Stimulated activated CD4-positive, alpha-beta T cell treated with anti-CD3 and anti-CD28 coated beads, TNF-alpha, amount 100 ng/mL, for 1 hour (primary cell): ENCODE results near the gene MAST2.
"Not testable (repeated sequence)": the region's sequence is repeated elsewhere in the genome, so short reads cannot be mapped to it uniquely, and the experiment has no call there.

ENCODE experiments used
- DNase-seq, 3 donors: peaks; one replicate each; pipeline ENCODE4 v3.0.0-alpha.2; 2020; ENCODE audit warnings: low read depth in 3 of 3, low spot score in 1 of 3

The MAST2 gene

DNA sequence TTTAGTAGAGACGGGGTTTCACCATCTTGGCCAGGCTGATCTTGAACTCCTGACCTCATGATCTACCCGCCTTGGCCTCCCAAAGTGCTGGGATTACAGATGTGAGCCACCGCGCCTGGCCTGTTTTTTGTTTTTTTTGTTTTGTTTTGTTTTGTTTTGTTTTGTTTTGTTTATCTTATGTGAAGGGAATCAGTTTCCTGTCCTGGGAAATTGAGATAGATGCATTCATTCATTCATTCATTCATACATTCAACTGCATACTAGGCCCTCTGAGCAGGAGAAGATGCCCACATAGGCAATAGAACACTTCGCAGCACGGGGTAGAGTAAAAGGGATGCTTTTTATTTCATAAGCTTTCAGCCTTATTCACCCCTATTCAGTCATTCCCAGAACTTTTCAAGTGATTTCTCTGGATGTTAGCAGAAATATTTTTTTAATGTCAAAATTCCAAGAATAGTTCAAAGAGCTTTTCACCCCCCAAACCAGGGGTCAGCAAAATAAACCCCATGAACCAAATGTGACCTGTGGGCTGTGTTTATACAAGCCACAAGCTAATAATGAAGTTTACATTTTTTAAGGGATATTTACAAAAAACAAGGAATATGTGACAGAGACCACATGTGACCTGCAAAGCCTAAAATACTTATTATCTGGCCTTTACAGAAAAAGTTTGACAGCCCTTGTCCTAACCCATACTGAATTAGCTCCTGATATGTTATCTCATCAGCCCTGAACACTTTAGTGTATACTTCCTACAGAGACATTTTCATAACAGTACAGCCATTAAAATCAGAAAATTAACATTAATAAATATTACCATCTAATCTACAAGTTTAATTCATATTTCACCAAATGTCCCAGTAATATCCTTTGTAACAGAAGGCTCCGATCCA, 127.1 kb downstream of the MAST2 start:
- no peak for DNase-seq

DNA sequence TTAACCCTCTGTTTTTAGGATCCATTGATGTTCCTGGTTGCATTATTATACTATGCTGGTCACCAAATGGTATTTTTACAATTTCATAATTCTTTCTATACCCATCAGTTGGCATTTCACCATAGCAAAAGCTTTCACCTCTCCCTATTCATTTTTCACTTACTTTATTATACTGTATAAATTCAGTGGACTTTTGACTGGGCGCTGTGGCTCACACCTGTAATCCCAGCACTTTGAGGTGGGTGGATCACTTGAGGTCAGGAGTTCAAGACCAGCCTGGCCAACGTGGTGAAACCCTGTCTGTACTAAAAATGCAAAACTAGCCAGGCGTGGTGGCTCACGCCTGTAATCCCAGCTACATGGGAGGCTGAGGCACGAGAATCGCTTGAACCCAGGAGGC, 128.8 kb downstream of the MAST2 start:
- not testable (repeated sequence) for DNase-seq

DNA sequence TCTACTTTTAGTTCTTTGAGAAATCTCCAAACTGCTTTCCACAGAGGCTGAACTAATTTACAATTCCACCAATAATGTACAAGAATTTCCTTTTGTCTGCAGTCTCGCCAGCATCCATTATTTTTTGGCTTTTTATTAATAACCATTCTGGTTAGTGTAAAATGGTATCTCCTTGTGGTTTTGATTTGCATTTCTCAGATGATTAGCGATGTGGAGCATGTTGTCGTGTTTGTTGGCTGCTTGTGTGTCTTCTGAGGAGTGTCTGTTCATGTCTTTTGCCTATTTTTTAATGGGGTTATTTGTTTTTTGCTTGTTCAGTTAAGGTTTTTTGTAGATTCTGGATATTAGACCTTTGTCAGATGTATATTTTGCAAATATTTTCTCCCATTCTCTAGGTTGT, 131.5 kb downstream of the MAST2 start:
- no peak for DNase-seq

DNA sequence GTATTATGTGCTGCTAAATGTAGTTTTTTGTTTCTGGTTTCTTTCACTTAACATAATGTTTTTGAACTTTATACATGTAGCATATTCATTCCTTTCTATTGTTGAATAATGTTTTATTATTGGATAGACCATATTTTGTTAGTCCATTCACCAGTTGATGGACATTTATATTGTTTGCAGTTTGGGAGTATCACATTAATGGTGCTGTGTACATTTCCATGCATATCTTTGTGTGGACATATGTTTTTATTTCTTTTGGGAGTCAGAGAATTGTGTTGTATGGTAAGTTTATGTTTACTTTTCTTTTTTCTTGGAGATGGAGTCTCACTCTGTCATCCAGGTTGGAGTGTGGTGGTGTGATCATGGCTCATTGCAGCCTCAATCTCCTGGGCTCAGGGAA, 134.6 kb downstream of the MAST2 start:
- no peak for DNase-seq

DNA sequence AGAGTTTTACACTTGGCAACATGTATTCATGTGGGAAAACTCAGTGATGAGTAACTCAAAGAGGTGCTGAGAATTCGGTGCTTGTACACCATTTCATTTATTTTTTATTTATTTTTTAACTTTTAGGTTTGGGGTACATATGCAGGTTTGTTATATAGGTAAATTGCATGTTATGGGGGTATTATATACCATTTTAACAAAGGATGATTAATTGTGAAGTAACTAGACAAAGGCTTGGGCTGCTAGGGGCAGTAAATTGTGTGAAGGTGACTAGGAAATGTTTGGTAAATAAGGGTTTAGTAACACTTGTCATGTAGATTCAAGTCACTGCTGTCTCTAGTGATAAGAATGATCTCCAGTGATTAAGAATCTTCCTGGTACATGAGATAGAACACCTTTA, 139.0 kb downstream of the MAST2 start:
- no peak for DNase-seq

DNA sequence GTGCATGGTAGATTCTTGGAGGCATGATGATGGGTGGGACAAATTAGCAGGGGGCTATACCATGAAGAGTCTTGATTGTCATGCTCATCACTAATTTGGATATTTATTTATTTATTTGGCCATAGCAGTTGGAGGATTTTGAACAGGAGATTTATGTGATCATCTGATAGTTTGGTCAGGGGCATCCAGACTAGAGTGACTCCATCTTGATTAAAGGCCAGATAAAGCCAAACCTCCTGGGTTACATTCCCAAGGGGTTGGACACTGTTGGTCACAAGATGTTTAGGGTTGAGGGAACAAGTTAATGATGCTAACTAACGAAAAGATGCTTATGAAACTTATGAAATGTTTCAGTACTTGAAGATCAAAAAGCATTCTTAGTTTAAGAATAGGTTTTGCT, 139.8 kb downstream of the MAST2 start:
- no peak for DNase-seq

DNA sequence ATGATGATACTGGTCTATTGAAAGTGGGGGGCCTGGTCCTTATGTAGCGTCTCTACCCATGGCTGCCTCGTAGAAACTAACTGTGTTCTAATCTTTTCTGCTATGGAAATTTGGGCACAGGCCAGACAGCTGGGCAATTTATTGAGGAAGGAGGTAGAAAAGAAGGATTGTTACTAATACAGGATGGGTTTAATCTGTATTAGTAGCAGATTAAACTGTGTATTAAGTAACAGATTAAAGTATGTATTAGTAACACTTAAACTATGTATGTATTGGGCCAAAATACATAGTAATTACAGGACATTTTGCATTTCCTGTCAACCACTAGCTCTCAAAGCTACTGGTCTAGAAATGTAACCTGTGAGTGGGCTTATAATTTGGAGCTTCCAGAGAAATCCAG, 142.0 kb downstream of the MAST2 start:
- DNase-seq: no peak

DNA sequence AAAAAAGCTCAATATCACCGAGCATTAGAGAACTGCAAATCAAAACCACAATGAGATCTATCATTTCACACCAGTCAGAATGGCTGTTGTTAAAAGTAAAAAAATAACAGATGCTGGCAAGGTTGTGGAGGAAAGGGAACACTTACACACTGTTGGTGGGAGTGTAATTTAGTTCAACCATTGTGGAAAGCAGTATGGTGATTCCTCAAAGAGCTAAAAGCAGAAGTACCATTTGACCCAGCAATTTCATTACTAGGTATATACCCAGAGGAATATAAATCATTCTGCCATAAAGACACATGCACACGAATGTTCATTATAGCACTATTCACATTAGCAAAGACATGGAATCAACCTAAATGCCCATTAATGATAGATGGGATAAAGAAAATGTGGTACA, 146.1 kb downstream of the MAST2 start:
- DNase-seq: not testable (repeated sequence)

DNA sequence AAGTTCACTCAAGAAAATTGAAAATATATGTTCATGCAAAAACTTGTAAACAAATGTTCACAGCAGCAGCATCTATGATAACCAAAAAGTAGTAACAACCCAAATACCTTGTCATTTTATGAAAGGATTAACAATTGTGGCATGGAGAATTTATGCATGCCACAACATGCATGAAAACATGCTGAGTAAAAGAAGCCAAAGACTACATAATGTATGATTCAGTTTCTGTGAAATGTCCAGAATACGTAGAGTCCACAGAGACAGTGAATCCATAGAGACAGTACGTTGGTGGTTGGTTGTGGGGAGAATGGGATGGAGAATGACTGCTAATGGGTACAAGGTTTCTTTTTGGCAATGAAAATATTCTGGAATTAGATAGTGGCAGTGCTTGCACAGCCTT, 148.7 kb downstream of the MAST2 start:
- no peak for DNase-seq

DNA sequence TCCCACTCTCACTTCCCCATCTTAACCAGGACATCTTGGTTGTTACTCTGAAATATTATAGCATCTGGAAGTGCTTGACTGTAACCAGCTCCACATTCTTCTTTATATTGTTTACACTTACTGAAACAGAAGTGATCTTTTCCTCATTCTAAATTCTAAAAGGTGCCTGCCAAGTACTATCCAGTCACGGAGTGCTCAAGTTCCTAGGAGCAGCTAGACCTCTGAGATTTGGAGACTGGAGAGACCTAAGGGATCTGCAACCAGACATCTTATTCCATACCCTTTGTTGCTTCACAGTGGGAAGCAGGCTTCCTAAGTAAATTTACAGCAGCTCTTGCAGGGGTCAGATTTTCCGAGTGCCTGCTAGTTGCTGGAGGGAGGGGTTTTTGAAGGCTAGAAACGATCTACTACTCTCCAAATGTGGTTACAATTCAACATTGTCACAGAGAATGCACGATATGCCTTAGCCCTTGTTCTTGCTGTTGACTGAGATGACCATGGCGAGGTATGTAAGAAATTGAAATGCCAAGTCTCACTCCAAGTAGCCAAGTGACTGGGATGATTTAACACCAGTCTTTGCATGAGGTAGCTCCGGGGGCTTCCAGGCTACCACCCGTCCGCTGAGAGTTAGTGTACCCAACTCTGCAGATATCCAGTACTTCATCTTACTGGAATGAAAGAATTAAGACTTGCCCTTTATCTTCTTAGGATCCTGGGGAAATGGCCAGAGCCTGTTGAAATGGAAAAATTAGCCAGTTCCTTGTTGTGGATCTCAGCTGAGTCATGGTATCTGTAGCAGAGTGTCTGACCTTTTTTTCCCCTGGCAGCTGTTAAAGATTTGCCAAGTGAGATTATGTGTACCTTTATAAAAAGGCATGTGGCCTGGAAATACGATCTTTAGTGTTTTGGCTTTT, 150.8 kb downstream of the MAST2 start:
- DNase-seq: no peak

DNA sequence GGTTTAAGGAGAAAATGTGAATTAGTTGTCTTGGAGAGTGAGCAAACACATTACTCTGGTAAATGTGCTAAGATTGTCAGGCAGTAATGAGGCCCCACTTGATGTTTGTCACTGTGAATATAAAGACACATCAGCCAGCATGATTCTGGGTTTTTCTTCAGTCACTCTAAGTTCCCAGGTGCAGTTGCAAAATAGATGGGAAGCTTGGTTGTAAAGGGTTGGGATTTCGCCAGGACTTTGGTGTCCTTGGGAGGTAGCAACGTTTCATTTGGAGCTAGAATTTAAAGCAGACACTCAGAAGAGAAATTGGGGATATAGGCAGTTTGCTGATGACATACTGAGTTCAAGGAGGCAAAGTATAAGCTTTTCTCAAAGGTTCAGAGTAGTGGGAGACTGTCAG, 154.3 kb downstream of the MAST2 start:
- no peak for DNase-seq

DNA sequence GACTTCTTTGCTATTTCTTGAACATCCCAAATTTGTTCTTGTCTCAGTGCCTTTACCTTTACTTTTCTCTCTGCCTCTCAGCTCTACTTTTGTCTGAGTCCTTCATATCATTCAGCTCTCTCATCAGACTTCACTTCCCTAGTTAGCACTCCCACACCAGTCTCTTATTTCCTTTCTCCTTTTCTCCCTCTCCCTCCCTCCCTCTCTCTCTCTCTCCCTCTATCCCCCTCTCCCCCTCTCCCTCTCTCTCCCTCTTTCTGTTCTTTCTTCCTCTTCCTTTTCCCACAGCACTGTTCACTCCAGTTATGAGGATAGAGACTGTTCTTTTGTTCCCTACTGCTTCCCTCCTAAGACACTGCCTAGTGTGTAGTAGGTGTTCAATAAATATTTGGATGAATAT, 154.9 kb downstream of the MAST2 start:
- no peak for DNase-seq

DNA sequence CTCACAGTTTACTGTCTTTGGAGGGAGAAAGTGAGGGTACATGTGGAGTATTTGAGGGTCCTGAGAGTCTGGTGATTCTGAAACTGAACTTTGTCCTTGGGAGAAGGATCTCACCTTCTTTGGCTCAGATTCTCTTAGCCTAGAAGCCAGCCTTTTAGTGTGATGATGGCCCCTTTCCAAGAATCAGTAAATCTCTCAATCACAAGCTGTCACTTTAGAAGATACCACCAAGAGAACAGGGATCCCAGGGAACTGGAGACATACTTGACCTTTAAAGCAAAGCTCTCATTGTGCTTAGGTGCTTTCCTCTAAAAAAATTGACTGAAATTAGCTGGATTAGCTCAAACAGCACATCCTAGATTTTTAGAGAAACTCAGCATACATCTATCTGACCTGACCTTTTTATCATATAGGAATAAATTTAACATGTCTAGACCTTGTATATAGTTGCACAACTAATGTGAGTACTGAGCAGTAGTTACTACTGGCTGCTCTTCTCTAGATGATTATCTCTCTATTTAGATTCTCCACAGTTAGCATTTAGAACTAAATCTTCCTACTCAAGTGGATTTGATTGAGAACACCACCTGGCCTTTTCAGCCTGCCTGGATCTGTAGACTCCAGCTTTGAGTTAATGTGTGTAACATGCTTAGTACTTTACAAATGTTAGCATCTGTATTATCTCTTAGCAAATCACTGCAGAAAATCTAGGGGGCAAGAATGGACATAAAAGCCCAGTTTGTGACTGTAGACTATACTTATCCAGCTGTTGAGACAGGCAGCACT, 157.7 kb downstream of the MAST2 start:
- no peak for DNase-seq

DNA sequence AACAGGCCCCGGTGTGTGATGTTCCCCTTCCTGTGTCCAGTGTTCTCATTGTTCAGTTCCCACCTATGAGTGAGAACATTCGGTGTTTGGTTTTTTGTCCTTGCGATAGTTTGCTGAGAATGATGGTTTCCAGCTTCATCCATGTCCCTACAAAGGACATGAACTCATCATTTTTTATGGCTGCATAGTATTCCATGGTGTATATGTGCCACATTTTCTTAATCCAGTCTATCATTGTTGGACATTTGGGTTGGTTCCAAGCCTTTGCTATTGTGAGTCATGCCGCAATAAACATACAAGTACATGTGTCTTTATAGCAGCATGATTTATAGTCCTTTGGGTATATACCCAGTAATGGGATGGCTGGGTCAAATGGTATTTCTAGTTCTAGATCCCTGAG, 158.5 kb downstream of the MAST2 start:
- DNase-seq: not testable (repeated sequence)

DNA sequence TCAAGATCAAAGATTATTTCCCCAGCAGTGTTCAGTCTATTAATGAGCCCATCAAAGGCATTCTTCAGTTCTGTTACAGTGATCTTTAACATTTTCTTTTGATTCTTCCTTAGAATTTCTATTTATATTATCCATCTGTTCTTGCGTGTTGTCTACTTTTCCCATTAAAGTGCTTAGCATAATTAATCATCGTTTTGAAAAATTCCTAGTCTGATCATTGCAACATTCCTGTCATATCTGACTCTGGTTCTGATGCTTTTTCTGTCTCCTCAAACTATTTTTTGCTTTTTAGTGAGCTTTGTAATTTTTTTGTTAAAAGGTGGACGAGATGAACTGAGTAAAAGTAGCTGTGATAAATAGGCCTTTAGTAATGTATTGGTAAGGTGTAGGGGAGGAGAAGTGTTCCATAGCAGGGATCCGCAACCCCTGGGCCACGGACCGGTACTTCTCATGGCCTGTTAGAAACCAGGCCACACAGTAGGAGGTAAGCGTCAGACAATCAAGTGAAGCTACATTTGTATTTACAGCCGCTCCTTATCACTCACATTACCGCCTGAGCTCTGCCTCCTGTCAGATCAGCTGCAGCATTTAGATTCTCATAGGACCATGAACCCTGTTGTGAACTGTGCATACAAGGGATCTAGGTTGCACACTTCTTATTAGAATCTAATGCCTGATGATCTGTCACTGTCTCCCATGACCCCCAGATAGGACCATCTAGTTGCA, 165.7 kb downstream of the MAST2 start:
- no peak for DNase-seq

DNA sequence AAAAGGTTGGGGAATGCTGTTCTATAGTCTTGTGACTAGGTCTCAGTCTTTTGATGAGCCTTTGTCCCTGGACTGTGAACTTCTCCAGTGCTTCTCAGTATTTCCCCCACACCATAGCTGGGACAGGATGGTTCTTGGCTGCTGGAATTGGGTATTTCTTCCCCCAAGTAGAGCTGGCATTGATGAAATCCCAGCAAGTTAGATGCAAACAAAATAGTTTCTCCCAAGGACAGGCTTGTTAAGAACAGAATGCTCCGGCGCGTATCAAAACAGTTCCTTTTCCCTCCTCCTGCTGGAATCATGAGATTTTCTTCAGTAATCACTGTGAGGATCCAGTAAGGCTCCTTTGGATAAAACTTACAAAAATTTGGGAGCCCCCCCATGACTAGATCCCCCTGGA, 166.5 kb downstream of the MAST2 start:
- no peak for DNase-seq

DNA sequence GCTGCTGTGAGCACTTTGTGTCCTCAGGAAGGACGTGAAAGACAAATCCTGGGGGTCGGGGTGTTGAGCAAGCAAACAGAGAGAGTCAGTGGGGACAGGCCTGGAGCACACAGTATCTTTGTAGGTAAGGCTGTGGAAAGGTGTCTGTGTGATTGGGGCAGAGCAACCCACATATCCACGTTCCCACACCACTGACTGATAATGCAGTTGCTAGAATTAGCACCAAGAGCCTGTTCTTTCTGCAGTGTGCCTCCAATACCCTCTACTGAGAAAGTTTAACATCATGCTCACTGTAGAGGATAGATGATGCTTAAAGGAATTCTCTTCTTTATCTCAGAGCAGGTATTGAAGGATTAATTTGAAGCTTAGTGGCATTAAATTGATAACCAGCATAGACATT, 167.9 kb downstream of the MAST2 start:
- DNase-seq: no peak

DNA sequence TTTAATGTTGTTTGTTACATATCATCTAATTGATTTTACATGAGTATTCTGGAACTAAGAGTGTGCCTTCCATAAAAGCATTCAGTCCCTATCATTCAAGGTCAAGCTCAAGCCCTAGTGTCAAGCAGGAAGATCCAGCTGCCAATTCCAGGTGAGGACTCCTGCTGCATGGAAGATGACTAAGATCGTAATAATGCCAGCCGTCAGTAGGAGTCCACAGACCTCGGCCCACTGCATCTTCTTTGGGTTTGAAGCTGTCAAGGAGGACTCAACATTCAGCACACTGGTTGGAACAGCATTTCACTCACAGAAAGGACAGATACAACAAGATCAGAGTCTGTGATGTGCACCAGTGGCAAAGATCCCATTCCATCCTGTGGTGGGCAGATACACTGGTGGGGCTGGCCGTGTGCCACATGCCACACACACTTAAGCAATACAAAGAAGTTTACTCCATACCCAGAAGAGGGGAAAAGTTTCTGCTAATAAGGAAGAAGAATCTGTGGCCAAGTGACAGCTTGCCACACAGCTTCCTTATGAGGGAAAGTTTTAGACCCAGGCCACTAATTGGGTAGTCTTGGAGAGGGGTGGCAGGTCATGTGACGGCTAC, 168.6 kb downstream of the MAST2 start:
- no peak for DNase-seq

DNA sequence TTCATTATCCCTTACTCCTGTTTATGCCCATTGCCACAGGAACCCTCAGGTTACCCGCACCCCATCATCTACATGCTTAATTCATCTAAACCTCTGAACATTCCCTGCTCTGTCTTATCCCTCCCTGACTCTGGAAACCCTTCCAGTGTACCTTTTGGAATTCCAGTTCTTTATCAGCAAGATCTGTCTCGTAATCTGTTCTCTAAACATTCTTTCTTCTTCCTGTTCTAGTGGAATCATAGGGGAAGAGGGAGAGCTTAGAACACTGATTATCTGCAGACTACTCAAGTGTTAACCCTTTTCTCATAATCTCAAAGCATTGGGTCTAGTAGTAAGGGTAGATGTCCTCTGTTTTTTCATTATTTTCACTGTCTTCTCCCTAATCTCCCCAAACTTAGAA, 169.2 kb downstream of the MAST2 start:
- no peak for DNase-seq

DNA sequence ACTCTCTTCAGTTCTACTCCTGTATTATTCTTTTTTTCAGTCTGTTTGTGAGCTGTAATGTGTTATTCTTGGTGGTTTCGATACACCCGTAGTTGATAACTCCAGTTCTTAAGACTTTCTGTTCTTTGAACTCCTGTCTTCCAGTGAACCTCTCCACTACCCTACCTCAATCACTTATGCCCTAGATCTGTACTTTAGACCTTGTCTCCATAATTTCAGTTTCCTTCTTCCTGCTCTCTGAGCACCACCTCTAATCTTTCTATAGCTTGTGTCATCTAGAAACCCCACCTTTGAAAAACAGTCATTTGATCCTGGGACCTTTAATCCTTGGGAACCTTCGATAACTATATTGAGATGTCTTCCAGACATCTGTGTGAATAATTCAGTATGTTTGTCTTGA, 169.7 kb downstream of the MAST2 start:
- DNase-seq: no peak
